Mammary epithelial cell (primary cell): Measurements from ENCODE around the gene ZACN.

Experiments used
- EZH2 ChIP-seq: IDR thresholded peaks from 2 replicates; pipeline ENCODE4 v1.6.1; 2012; ENCODE audit warnings: low read length, inconsistent platforms, borderline replicate concordance
- TF ChIP-seq, protein P1 (sequence below), 2 donors: IDR thresholded peaks in 1 of 2; conservative IDR thresholded peaks in 1 of 2; 2 replicates each; pipeline ENCODE4 v1.5.1; 2011 to 2012; ENCODE audit warnings: inconsistent platforms in 2 of 2, low read length in 2 of 2, mild to moderate bottlenecking in 2 of 2, control low read depth in 1 of 2, low read depth in 1 of 2; ENCODE audit not compliant: insufficient read depth in 1 of 2; ENCODE audit errors: extremely low read depth in 1 of 2

DNA sequence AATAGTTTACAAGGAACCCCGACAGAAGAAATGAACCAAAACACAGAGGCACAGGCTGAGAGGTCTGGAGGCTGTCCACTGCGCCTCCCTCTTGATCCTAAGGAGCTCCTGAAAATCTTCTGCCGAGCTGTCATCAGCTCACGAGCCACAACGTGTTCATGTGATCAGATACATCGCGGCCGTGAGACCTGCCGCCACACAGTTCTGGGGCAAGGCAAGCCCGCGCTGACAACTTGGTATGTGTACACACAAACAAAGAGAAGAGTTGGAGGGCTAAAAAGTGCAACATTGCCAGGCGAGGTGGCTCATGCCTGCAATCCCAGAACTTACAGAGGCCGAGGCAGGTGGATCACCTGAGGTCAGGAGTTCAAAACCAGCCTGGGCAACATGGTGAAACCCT is 17.0 kb downstream of the ZACN start:
- TF ChIP-seq, protein P1, sequence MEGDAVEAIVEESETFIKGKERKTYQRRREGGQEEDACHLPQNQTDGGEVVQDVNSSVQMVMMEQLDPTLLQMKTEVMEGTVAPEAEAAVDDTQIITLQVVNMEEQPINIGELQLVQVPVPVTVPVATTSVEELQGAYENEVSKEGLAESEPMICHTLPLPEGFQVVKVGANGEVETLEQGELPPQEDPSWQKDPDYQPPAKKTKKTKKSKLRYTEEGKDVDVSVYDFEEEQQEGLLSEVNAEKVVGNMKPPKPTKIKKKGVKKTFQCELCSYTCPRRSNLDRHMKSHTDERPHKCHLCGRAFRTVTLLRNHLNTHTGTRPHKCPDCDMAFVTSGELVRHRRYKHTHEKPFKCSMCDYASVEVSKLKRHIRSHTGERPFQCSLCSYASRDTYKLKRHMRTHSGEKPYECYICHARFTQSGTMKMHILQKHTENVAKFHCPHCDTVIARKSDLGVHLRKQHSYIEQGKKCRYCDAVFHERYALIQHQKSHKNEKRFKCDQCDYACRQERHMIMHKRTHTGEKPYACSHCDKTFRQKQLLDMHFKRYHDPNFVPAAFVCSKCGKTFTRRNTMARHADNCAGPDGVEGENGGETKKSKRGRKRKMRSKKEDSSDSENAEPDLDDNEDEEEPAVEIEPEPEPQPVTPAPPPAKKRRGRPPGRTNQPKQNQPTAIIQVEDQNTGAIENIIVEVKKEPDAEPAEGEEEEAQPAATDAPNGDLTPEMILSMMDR (conservative IDR thresholded peaks at IDR 0.05 in 1 of 2, IDR thresholded peaks at IDR 0.05 in 1 of 2; ENCODE audit: extremely low read depth in 1 of 2, insufficient read depth in 1 of 2, low read depth in 1 of 2, low read length in 2 of 2), result no peak
- no peak for TF ChIP-seq EZH2
